Measurements from ENCODE around the gene XYLT1. TPM values are rescaled to one million over a fixed set of nuclear protein-coding genes. Genes with fewer than 3 reads are reported as not detected.

XYLT1 gene
- total and polyA plus RNA-seq, 2 of the 8 experiments (the other 6 are each of a cell fraction or from before 2014, with no cell fraction given) = 6.6 to 25.4 TPM

GRCh38 chr16:17160285-17160853 lies 310.4 kb downstream of the XYLT1 start (continued):
- TF ChIP-seq PHF8 (conservative IDR thresholded peaks at IDR 0.05; ENCODE audit: low read depth, low read length) (no peak), MAX (IDR thresholded peaks at IDR 0.05) (no peak), USF2 (IDR thresholded peaks at IDR 0.05; ENCODE audit: low read length) (no peak), EZH2 (IDR thresholded peaks at IDR 0.05; ENCODE audit: low read depth, low read length, severe bottlenecking) (no peak), CHD7 (IDR thresholded peaks at IDR 0.05; ENCODE audit: insufficient replicate concordance, low read length) (no peak), KDM1A (IDR thresholded peaks at IDR 0.05; ENCODE audit: borderline replicate concordance, low read length) (no peak)

All from H1 (cell line).